HG02981 (cell line): ENCODE results near the gene INO80.
"Not testable (repeated sequence)": the region's sequence is repeated elsewhere in the genome, so short reads cannot be mapped to it uniquely, and the experiment has no call there.

Experiments used
- ATAC-seq: cut with Tn5 transposase; IDR thresholded peaks from one replicate; pipeline ENCODE4 v1.9.1; 2021; ENCODE audit warnings: mild to moderate bottlenecking, moderate library complexity; ENCODE audit not compliant: unreplicated experiment

The INO80 gene

GRCh38 chr15:40974879-40975278 is 141.2 kb downstream of the INO80 start:
- no peak for ATAC-seq

- ATAC-seq = no peak
Observed at GRCh38 chr15:40969363-40969762, 146.7 kb downstream of the INO80 start.

DNA sequence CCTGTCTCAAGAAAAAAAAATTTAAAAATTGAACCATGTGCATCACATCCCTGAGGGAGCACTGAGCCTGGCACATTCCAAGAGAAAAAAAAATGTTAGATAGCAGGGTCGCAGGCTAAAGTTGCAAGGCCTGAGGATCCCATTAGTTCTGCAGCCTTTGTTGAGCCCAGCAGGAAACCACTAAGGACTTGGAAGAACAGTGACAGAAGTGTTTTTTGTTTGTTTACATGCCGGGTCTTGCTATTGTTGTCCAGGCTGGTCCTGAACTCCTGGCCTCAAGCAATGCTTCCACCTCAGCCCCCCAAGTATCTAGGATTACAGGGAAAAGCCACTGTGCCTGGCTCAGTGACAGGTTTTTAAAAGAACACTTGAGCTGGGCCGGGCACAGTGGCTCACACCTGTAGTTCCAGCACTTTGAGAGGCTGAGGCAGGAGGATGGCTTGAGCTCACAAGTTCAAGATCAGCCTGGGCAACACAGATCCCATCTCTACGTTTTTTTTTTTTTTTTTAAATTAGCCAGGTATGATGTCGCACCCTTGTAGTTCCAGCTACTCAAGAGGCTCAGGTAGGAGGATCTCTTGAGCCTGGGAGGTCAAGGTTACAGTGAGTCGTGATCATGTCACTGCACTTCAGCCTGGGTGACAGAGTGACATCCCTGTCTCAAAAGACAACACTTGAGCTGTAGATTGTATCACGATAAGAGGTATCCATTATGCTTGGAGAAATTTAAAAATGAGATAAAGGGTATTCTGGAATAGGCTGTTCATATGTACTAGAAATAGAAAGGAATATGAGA is 147.6 kb downstream of the INO80 start:
- no peak for ATAC-seq

DNA sequence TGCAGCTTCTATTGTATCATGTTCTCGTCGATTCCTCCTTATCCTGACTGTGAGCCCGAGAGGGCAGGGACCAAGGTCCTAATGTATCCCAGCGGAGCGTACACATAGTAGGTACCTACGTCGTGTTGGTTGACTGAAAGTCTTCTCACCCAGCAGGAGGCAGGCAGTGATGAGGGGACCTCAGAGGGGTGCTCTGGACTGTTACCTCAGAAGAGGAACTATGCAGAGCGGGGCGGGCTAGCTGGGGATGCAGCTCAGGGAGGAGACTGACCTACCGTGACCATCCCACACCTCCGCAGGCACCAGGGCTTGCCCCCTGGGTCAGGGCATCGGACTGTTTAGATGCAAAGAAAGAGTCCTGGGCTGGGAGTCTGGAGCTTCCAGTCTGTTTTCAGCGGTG is 151.4 kb downstream of the INO80 start:
- ATAC-seq = no peak

DNA sequence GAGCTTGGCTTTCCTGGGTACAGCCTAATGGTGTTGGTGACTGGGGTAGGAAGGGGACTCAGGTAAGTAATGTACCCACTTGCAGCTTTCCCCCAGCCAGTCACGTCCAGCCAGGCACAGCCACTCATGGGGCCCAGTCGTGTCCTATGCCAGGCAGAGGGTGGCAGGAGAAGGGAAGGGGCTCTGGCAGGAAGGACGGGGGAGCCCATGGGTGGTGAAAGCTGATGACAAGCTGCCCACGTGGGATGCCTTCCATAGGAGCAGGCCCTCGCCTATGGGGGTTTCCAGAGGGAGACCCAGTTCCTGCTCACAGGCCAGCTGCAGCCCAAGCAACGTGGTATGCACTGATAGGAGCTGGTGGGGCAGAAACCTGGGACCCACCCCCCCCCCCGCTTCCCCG is 152.1 kb downstream of the INO80 start:
- ATAC-seq = no peak

GRCh38 chr15:40963201-40963600 is 152.9 kb downstream of the INO80 start:
- ATAC-seq = no peak

- not testable (repeated sequence) for ATAC-seq
Observed at GRCh38 chr15:40962317-40962716, 153.8 kb downstream of the INO80 start.

GRCh38 chr15:40961740-40962139 is 154.3 kb downstream of the INO80 start:
- ATAC-seq = not testable (repeated sequence)

- no peak for ATAC-seq
Observed at GRCh38 chr15:40960925-40961324, 155.2 kb downstream of the INO80 start.

DNA sequence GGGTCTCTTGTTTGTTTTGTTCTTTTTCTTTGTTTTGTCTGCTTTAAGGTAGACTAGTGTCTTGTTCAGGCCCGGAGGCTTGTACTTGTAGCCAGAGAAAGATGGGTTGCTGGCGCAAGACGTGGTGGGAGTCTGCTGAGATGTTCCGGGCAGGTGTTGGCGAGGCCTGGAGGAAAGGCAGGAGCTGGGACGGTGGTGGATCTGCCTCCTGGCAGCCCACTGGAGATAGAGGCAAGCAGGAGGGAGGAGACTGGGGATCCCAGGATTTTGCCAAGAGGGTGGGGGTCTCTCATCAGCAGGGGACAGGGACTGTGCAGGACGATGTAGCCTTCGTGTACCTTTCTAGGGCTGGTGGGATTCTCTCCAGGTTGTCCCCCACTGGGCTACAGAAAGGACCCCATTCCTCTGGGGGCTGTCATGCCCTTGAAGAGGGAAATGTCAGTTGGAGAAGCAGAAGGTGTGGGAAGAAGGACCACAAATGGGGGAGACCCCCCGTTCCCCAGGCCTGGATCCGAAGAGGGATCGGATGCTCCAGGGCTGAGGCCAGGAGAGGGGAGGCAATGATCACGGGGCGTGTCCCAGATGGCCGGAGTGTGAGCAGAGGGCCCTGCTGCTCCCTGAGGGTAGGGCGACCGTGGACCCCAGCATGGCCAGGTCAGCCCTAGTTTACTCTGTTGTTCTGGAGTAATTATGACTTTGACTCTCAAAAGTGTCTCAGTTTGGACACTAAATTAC is 155.8 kb downstream of the INO80 start:
- ATAC-seq = no peak

DNA sequence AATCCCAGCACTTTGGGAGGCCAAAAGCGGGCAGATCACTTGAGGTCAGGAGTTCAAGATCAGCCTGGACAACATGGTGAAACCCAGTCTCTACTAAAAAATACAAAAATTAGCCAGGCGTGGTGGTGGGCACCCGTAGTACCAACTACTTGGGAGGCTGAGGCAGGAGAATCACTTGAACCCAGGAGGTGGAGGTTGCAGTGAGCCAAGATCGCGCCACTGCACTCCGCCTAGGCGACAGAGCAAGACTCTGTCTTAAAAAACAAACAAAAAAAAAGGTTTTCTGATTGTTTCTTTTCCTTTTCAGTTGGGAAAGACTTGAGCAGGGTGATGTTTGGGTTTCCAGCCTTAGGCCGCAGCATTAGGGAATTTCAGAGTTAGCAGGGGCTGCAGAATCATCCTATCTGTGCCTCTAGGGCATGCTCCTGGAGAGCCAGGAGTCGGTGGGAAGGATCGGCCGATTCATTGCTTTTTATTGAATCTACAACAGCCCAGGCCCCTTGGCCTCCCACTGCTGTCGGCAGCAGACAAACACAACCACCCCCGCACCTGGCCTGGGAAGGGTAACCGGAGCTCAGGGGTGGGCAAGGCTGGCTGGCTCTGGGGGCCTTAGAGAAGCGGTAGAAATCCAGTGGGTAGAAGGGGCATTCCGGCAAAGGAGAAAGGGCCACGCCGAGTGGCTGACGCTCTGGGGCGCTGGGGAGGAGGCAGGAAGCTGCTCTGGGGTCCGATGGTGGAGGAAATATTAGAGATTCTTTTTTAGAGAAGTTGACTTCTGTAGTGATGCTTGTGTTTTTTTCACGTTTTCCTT is 156.5 kb downstream of the INO80 start:
- ATAC-seq = no peak

DNA sequence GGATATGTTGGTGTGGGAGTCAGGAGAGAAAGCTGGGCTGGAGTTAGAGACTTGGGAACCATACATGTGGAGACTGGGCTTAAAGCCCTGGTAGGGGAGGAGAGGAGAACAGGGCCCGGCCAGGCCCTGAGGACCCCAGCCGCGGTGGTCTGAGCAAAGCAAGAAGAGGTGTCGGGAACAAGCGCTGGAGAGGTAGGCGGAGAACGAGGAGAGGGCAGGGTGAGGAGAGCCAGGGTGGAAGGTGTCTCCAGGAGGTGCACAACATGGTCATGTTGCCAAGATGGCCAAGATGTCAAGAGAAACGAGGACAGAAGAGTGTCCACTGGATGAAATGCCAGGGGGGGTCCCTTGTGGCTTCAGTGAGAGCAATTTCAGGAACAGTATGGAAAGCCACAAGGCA is 157.4 kb downstream of the INO80 start:
- ATAC-seq = no peak

- no peak for ATAC-seq
Observed at GRCh38 chr15:40958146-40958545, 157.9 kb downstream of the INO80 start.

DNA sequence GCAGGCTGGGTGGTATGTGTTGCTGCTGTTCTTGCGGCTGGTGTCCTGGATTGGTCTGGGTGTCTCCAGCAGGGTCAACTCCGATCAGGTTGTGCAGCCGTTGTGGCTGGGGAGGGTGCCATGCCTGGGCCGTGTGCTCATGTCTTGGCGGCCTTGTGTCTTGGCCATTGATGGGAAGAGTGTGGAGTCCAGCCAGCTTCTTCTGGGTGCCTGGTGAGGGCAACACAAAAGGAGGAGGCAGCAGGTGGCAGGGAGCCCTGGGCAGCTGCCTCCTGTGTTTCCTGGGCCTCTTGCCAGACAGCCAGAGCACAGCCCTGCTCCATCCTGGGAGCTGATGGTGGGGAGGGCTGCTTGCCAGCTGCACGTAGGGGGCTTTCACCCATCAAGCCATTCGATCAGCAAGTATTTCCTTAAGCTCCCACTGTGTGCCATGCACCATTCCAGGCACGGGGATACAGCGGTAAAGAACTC is 158.5 kb downstream of the INO80 start:
- no peak for ATAC-seq

DNA sequence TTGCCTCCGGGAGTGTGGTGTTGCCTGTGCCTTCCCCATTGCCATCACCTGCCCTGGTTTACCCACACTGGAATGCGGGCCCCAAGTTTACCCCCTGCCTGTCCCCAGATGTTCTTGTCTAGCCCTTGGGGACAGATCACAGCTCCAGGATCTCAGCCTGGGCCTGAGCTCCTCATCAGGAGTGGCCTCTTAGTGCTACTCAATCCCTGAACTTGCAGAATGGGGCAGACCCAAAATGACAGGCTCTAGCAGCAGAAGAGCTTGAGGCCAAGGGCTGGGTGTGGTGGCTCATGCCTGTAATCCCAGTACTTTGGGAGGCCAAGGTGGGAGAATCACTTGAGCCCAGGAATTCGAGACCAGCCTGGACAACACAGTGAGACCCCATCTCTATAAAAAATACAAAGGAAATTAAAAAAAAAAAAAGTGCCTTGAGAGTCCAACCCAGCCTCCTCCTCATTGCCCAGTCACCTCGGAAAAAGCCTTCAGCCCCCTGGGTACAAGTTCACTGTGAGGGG is 159.0 kb downstream of the INO80 start:
- no peak for ATAC-seq

GRCh38 chr15:40956541-40956982 is 159.5 kb downstream of the INO80 start:
- ATAC-seq = no peak

DNA sequence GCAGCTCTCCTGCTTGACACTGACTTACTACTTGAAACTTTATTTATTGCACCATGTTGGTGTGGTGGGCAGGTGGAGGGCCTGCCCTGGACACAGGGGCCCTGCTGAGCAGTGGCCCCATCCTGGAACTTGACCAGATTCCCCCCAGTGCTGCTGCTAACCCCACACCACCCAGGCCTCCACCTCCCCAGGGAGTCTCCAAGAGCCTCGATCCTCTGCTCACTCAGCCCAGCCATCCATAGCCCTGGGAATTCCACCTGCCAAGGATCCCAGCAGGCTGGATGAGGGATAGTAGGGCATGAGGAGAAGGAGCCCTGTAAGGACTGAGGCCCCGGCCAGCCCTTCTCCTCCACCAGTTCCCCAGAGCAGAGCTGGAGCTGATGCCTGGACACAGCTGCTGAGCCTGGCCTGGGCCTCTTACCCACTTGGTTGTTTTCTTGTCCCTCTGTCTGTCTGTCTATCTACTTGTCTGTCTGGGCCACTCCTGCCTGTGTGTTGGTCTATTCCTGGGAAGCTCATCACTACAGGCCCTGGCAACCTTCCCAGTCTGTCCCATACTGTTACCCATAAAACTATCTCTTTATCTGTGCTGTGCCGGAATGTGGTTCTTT is 160.0 kb downstream of the INO80 start:
- ATAC-seq = no peak

DNA sequence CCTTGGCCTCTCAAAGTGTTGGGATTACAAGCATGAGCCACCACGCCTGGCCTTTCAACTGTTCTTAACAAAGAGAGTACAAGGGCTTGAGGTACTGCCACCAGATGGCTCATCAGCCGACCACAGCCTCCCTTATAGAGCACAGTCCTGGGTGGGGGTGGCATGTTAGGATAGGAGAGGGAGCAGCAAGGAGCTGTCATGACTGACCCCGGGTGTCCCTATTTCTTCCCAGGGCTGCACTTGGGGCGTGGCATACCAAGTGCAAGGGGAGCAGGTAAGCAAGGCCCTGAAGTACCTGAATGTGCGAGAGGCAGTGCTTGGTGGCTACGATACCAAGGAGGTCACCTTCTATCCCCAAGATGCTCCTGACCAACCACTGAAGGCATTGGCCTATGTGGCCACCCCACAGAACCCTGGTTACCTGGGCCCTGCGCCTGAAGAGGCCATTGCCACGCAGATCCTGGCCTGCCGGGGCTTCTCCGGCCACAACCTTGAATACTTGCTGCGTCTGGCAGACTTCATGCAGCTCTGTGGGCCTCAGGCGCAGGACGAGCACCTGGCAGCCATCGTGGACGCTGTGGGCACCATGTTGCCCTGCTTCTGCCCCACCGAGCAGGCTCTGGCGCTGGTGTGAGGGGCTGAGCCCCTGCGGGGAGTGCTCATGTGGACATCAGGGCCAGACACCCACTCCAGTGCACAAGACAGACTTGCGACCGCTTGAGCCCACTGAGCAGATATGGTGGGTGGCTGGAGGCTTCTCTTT is 160.8 kb downstream of the INO80 start:
- no peak for ATAC-seq

DNA sequence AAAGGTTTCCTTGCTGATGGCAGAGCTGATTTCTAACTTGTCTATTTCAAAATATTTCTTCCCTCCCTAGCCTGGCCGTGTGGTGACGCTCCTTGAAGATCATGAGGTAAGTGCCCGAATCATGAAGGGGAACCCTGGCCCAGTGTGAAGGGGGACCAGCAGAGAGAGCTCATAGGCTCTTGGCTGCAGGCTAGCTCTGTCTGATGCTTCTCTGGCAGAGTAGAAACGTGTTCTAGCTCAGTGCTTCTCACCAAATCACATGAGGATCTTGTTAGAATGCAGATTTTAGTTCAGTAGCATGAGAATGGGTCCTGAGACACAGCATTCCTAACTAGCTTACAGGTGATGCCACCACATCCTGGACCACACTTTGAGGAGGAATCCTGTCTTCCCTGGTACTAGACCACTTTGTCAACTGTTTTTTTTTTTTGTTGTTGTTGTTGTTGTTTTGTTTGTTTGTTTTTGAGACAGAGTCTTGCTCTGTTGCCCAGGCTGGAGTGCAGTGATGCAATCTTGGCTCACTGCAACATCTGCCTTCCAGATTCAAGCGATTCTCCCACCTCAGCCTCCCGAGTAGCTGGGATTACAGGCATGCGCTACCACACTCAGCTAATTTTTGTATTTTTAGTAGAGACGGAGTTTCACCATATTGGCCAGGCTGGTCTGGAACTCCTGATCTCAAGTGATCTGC is 161.8 kb downstream of the INO80 start:
- not testable (repeated sequence) for ATAC-seq
